Mucosa of descending colon (tissue), 3 donors: Measurements from ENCODE around the gene PJVK. TPM values are rescaled to one million over a fixed set of nuclear protein-coding genes. Genes with fewer than 3 reads are reported as not detected.
A peak's percentile ranks its signal among the peaks of the same experiment; 100 is the strongest.
"Not testable (repeated sequence)": the region's sequence is repeated elsewhere in the genome, so short reads cannot be mapped to it uniquely, and the experiment has no call there.

Source experiments
- ATAC-seq: fragments of 200-7000 bp; cut with Tn5 transposase; one replicate; pipeline ENCODE4 v1.9.1; 2020; ENCODE audit warnings: mild to moderate bottlenecking, moderate library complexity
- DNase-seq, 3 donors: peaks; one replicate each; pipeline ENCODE4 v3.0.0-alpha.2; 2020
- H3K36me3 ChIP-seq: fragments of 200-600 bp; one replicate; pipeline ENCODE4 v1.8.0; 2021; ENCODE audit warnings: low read depth, mild to moderate bottlenecking
- H3K4me1 ChIP-seq: fragments of 200-600 bp; one replicate; pipeline ENCODE4 v1.8.0; 2021; ENCODE audit warnings: low read depth, mild to moderate bottlenecking
- H3K4me3 ChIP-seq: fragments of 200-600 bp; one replicate; pipeline ENCODE4 v1.8.0; 2021; ENCODE audit warnings: mild to moderate bottlenecking
- H3K9me3 ChIP-seq: fragments of 200-600 bp; one replicate; pipeline ENCODE4 v1.8.0; 2021; ENCODE audit warnings: mild to moderate bottlenecking
- CTCF ChIP-seq: fragments of 200-600 bp; IDR thresholded peaks from one replicate; pipeline ENCODE4 v1.8.0; 2022; ENCODE audit warnings: antibody characterized with exemption, mild to moderate bottlenecking
- intact Hi-C, 2 donors: fragments of 100-400 bp; cut with DNase I in 1 of 2; cut with micrococcal nuclease in 1 of 2; formaldehyde crosslinking; loops; one replicate each; pipeline versions ENCODE4 v1.11.0 to v1.11.1; 2022; cut with DNase I, micrococcal nuclease
- total RNA-seq, 3 donors: library from RNA; stranded (reverse); fragmentation: NEBNext Ultra II Directional in 2 of 3; extraction: Animal tissue kit (Norgen Biotek cat#: 25700) in 2 of 3; gene quantifications; one replicate each; pipeline versions ENCODE4 v1.2.1 to v1.2.4, GENCODE V29; 2021 to 2023
- donor health status: DM: no; HTN: no; CAD: no; lungs with moderate emphysema.
- donor health status: DM: no; HTN: no; CAD: no.
- donor health status: DM: no; HTN: yes; CAD: no.

PJVK gene
- total RNA-seq, 3 donors from 2014 or later, result 1.4 to 3.3 (median 1.5) TPM

GRCh38 chr2:178412047-178412446 is 39.1 kb upstream of the PJVK start:
- H3K9me3 ChIP-seq, result no peaks in the 10 kb centered on the region
- intact Hi-C loops, result no loop called here
- TF ChIP-seq CTCF, result no peak
- DNase-seq, result peak in 2 of 3 donors; percentile 30 to 35
- no peak overlapping the region for H3K4me3 ChIP-seq
- no peak for ATAC-seq
- peaks cover 11% of the 10 kb centered on the region for H3K4me1 ChIP-seq
- no peaks in the 10 kb centered on the region for H3K36me3 ChIP-seq

DNA sequence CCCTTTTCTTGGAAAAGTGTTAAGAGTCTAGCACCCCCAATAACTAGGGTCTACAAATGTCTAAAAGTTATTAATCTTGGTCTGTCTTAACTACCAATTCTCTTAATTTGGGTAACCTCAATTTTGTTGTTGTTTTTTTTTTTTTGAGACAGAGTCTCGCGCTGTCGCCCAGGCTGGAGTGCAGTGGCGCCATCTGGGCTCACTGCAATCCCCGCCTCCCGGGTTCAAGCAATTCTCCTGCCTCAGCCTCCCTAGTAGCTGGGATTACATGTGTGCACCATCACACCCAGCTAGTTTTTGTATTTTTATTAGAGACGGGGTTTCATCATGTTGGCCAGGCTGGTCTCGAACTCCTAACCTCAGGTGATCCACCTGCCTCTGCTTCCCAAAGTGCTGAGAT is 38.7 kb upstream of the PJVK start:
- H3K36me3 ChIP-seq, ATAC-seq, DNase-seq, intact Hi-C loops, H3K9me3 ChIP-seq, H3K4me3 ChIP-seq: not testable (repeated sequence)
- peaks cover 11% of the 10 kb centered on the region for H3K4me1 ChIP-seq

GRCh38 chr2:178413472-178414265 is 37.5 kb upstream of the PJVK start:
- ATAC-seq (peak; percentile 81), DNase-seq (peak; percentile 66 to 81 (median 74))
- intact Hi-C loops, result no loop called here
- no peak overlapping the region for H3K4me3 ChIP-seq
- TF ChIP-seq CTCF, result no peak
- H3K9me3 ChIP-seq, result no peaks in the 10 kb centered on the region
- H3K4me1 ChIP-seq, result peaks cover 11% of the 10 kb centered on the region
- H3K36me3 ChIP-seq, result no peaks in the 10 kb centered on the region

DNA sequence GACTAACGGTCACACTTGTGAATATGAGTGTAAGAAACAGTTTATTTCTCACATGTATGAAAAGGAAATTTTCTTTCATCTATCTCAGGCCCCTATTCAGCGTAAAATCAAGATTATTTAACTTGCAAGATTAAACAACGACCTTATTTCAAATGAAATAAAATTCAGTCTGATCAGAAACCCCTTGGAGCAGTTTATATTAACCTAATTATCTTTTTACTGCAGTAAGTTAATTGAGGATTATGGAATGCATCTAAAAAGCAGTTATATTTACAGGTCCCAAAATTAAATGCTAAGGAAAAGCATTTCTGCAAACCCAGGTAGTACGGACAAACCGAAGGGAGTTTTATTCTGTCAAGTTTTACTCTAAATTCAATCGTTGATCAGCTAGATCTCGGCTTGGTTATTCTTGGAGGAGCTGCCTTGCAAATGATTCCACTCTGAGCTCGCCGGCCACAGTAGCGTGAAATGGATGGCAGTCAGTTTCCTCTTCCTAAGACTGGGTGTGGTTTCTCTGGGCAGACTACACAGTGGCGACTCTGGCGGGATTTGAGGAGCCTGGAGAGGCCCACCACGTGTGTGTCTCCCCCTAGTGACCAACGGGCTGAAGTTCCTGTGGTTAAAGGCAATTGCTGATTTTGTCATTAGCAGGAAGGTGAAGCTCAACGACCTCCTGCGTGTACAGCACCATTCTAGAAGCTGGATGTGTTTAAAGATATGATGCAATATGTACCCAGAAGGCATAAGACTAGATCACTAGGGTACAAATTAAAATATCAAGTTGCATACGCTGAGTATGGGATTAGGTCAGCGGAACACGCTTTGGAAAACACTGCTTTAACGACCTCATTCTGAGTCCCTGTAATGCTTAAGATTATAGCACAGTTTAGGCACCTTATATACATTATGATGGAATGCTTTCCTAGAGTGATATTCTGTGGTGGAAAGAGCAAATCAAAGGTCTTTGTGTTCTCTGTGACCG is 36.6 kb upstream of the PJVK start:
- peak; percentile 81 for TF ChIP-seq CTCF
- Histone ChIP-seq H3K4me1 (peaks cover 11% of the 10 kb centered on the region), H3K4me3 (no peak overlapping the region), H3K36me3 (no peaks in the 10 kb centered on the region), H3K9me3 (no peaks in the 10 kb centered on the region)
- ATAC-seq (peak; percentile 97), DNase-seq (peak; percentile 79 to 87 (median 85))
- intact Hi-C loops, result no loop called here

GRCh38 chr2:178415979-178416378 is 35.2 kb upstream of the PJVK start:
- no peaks in the 10 kb centered on the region for H3K9me3 ChIP-seq
- DNase-seq, result no peak
- H3K4me1 ChIP-seq, result peaks cover 11% of the 10 kb centered on the region
- ATAC-seq, result no peak
- no peak for TF ChIP-seq CTCF
- intact Hi-C loops, result no loop called here
- H3K36me3 ChIP-seq, result no peaks in the 10 kb centered on the region
- H3K4me3 ChIP-seq, result no peak overlapping the region

DNA sequence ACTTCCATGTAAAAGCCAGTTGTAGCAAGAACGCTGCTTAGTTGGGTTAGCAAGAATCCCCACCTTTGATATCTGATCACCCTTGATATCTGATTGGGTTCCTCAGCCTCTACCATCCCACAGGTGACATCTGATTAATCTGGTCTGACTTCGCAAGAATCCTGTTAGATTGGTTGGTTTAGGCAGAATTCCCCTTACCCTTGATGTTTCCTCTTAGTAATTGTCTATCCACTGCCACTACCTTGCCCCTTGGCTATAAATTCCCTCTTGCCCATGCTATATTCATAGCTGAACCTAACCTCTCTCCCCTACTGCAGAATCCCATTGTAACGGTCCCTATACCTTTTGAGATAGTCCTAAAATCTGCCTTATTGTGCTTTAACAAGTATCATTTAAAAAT is 33.3 kb upstream of the PJVK start:
- no peaks in the 10 kb centered on the region for H3K9me3 ChIP-seq
- H3K4me1 ChIP-seq, result peaks cover 10% of the 10 kb centered on the region
- intact Hi-C loops, result no loop called here
- ATAC-seq, result no peak
- H3K36me3 ChIP-seq, result no peaks in the 10 kb centered on the region
- no peak overlapping the region for H3K4me3 ChIP-seq
- no peak for DNase-seq
- no peak for TF ChIP-seq CTCF
